Measurements from ENCODE around the gene TSSK6.

The TSSK6 gene

DNA sequence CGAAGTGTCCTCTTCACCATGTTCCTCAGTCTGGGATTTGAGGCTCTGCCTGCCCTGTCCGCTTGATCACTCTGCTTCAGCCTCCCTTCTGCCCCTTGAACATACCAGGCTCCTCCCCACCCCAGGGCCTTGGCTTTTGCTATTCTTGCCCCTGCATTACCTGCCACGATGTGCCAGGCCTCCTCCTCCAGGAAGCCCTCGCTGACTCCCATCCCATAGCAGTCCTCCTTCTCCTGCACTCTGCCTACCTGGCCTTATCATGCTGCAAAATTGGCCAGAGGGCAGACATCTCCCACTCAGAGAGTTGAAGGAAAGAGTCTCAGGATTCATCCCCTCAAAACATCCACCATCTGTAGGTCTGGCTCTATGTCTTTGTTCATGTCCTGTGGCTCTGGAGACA, 15.5 kb upstream of the TSSK6 start:
- no peak for DNase-seq (ENCODE audit: low read depth)

DNA sequence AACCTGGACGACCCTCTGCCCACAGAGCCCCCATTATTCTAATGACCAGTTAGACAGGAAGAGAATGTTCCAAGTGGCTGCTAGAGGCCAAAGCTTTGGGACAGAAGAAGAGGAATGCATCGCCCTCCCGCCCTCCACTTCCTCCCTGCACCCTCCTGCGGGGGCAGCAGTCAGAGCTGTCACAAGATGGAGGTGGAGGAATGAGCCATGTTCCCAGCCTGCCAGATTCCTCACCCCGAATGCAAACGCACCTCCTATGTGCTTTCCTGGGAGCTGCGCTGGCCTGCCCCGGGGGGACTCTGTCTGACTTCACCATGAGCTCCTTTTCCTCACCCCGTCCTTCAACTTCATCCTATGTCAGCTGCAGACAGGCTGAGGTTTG, 15.1 kb upstream of the TSSK6 start:
- DNase-seq (ENCODE audit: low read depth): no peak

DNA sequence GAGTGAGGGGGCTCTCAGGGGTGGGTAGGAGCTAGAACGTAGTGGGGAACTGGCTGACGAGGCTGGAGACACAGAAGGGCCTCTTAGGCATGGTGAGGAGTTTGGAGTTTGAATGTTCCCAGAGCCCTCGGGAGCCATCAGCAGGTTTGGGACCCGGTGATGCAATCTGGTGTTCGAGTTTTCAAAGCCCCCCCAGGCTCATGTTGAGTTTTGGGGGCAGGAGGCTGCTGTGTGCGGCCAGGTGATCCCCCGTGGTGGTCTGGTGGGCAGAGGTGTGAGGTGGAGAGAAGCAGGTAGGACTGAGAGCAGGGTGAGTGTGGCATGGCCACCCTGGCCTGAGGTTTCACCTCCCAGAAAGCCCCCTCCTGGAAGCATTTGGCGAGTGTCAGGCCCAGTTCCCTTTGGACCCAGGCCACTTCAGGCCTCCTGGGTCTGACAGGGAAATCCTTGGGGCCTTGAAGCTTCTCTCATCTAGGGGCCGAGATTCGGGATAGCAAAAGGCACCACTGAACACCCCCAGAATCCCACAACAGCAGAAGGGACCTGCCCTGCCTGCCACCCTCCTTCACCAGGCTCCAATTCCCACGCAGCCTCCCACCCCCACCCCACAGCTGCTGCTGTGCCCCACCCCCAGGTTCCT, 14.6 kb upstream of the TSSK6 start:
- DNase-seq (ENCODE audit: low read depth): no peak

DNA sequence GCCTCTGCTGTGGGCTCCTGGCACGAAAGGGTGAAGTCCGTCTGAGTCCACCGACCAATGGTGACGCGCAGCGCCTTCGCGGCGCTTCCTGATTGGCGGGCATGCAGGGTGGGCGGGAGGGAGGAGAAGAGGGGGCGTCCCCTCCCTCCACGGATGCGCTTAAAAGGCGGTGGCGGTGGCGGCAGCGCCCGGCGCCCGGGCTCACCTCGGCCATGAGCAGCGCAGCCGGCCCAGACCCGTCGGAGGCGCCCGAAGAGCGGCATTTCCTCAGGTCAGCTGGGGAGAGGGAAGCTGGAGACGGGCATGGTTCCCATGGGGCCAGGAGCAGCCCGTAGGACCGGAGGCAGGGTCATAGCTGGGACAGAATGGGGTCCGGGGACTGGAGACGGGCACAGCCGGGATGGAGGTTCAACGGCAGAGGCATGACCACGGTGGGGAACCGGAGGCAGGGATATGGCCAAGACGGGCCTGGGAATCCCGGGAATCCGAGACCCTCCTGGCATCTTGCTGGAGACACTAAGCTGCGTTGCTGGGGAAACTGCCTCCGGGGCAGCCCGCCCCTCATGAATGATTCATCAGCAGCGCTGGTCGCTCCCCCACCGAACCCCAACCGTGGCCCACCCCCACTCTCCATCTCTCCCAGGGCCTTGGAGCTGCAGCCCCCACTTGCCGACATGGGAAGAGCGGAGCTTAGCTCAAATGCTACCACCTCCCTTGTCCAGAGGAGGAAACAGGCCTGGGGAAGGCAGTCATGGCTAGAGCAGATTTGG, 13.6 kb upstream of the TSSK6 start, which contains the start of gene YJEFN3:
Gene YJEFN3, plus strand, starts transcription at position 191 of the 770 bp plus-strand sequence. Its CDS starts 22 bp downstream, at position 213.
- no peak for DNase-seq (ENCODE audit: low read depth)

DNA sequence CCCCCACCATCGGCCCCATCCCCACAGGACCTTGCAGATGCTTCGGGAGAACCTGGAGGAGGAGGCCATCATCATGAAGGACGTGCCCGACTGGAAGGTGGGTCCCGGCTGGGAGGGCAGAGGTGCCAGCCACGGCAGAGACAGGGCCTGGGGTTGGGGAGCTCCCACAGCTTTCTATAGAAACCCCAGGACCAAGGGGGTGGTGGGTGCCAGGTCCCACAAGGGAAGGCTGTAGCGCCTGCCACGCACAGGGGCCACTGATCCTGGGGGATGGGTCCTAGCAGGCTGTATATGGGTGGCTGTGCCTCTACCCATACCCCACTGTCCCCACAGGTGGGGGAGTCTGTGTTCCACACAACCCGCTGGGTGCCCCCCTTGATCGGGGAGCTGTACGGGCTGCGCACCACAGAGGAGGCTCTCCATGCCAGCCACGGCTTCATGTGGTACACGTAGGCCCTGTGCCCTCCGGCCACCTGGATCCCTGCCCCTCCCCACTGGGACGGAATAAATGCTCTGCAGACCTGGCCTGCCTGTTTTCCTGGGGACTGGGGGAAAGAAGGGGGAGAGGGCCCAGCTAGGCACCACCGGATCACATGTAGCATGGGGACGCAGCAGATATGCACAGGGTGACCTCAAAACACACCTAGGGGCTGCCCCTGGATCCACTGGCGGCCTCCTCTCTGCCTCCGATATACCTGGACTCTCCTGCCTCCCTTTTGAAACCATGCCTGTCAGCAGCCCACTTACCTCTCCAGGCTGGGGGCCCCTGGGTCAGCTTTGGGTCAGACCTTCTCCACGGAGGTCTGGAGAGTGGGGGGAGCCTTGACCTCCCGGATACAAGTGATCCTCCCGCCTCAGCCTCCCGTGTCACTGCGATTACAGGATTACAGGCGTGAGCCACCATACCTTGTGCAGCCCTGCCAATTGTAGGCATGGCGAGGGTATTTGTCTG, 12.6 kb upstream of the TSSK6 start:
- no peak for DNase-seq (ENCODE audit: low read depth)

DNA sequence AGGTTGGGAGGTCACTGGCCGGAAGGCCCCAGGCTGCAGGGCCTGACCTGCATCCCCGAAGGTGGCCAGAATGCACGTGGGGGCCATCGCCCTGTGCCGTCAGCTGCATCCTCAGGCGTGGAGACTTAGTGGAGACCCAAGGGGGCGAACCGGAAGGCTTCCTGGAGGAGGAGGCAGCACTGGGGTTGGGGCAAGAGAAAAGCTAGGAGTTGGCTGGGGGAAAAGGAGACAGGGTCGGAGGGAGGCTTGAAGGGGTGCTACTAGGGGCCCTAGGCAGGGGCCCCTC, 12.0 kb upstream of the TSSK6 start:
- no peak for DNase-seq (ENCODE audit: low read depth)

DNA sequence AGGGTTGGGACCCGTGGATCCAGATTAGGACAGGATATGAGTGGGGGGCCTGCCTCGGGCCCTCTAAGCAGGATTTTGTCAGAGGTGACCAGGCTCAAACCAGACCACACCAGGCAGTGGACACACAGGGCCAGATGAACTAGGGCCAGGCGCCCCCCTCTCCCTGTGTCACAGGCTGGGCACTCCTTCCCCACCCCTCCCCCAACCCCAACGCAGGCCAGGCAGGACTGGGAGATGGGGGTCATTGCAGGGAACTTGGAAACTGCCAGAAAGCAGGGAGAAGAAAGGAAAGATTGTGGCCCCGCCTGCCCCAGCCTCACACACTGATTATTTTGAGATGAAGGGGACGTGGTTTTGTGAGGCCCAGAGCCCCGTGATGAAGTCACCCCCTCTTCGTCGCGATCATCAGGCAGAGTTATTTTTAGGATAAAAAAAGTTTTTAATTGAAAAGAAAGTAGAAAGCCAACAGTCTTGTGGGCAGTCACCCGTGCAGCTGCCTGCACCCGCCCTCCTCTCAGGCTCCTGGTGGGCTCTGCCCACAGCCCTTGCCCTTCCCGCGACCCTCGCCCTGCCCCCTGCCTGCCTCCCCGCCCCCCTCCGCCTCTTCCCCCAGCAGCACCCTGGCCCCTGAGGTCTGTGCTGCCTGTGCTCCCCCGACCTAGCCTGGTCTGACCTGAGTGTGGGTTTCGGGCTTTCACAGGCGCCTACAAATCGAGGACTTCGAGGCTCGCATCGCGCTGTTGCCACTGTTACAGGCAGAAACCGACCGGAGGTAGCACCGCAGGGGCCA, 11.4 kb upstream of the TSSK6 start:
- no peak for DNase-seq (ENCODE audit: low read depth)

DNA sequence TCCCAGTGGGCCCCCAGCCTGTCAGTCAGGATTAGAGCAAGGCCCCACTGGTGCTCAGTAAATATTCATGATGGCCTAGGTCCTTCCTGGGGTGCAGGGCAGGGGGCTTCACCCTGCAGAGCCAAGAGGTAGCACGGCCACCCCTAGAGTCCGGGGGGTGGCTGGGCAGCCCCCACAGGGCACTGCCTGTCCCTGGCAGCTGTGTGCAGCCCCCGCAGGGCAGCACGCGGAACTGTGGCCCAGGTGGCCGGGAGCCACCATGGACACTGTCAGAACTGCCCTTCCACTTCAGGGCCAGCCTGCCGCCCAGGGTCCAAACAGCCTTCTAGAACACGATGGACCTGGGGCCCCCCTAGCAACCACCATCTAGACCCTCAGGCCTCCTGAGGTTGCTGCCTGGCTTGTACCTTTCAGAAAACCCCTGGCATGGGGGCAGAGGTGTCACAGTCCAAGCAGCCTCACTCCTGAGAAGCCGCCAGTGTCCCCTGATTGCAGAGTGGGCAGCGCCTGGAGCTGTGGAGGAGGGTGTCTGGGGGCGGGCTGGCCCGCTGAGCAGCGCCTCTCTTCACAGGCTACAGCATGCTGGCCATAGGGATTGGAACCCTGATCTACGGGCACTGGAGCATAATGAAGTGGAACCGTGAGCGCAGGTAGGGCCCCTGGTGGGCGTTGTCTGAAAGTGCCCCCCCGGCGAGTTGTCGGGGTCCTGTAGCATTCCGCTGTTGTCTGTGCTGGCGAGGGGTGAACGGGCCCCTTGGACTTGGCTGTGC, 10.4 kb upstream of the TSSK6 start:
- DNase-seq (ENCODE audit: low read depth): no peak

DNA sequence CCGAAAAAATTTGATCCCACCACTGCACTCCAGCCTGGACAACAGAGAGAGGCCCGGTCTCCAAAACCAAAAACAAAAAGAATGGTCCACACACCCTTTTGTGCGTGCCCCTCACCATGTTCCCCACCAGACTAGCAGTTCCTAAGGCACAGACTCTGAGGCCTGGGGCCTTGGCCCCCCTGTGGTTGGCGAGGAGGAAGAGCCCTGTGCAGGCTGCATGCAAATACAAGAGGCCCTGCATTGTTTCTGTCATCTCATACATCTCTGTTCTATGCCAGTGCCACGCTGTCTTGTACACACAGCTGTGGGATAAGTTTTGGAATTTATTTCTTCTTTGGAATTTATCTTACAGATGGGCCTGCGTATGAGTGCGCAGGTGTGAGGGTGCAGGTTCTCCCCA, 8.7 kb upstream of the TSSK6 start:
- DNase-seq (ENCODE audit: low read depth): no peak

DNA sequence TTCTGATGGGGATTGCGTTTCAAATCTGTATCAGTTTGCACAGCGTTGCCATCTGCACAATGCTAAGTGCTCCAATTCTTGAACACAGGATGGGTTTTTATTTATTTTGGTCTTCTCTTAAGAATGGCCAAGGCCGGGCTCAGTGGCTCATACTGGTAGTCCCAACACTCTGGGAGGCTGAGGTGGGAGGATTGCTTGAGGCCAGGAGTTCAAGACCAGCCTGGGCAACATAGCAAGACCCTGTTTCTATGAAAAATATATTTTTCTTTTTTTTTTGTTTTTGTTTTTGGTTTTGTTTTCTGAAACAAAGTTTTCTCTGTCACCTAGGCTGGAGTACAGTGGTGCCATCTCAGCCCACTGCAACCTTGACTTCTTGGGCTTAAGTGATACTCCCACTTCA, 7.8 kb upstream of the TSSK6 start:
- no peak for DNase-seq (ENCODE audit: low read depth)

DNA sequence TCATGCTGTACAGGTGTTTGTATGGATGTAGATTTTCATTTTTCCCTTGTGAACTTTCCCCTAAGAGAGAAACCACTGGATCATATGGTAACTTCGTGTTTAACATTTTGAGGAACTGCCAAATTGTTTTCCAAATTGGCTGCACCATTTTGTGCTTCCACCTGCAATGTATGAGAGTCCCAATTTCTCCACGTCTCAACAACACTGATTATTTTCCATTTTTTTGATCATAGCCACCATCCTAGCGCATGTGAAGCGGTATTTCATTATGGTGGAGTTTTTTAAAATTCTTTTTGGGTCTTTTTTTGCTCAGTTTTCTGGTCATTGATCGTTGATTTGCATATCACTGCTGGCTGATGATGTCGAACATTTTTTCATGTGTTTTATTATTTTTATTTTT, 5.6 kb upstream of the TSSK6 start:
- DNase-seq (ENCODE audit: low read depth): no peak

DNA sequence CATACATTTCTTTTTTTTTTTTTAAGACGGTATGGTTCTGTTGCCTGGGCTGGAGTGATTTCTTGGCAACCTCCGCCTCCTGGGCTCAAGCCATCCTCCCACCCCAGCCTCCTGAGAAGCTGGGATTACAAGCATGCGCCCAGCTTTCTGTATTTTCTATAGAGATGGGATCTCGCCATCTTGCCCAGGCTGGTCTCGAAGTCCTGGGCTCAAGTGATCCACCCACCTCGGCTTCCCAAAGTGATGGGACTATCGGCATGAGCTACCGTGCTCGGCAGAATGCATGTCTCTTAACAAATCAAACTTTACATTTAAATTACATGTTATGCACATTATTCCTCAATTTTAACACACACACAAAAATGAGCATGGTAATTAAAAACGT, 1.9 kb upstream of the TSSK6 start:
- DNase-seq (ENCODE audit: low read depth): no peak

DNA sequence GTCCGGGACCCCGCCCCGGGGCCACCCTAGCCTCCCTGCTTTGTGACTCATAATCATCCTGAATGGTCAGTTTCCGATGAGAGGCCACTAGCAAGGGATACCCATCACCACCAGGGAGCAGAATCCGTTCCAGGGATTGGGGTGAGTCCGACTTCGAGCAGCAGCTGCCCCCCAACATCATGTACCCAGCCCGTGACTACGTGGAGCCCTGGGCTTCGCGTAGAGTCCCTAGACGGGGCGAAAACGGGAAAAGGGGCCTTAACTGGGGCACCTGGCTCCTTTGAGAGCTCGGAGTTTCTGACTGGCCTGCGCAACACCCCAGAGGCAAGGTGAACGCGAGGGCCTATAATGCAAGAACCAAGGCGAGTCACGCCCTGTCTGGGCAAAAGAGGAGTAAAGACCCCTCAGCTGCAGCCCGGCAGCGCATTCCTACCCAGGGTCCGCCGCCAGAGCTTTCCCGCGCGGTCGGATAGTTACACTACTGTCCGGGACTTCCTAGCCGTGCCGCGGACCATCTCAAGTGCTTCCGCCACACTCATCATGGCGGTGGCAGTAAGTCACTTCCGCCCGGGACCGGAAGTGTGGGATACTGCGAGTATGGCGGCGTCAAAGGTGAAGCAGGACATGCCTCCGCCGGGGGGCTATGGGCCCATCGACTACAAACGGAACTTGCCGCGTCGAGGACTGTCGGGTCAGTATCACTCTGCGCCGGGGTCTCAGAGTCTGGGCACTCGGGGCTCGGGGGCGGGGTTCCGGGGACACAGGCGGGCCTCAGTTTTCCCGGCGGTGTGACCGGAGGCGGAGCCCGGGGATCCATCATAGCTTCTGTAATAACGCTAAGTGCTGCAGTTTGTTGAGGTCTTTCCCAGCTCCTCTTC, 533 bp upstream of the TSSK6 start, which contains the start of gene NDUFA13:
Gene NDUFA13, plus strand, starts transcription at position 584 of the 878 bp plus-strand sequence. Its CDS starts 14 bp downstream, at position 598.
- peak; percentile 92 for DNase-seq (ENCODE audit: low read depth)

DNA sequence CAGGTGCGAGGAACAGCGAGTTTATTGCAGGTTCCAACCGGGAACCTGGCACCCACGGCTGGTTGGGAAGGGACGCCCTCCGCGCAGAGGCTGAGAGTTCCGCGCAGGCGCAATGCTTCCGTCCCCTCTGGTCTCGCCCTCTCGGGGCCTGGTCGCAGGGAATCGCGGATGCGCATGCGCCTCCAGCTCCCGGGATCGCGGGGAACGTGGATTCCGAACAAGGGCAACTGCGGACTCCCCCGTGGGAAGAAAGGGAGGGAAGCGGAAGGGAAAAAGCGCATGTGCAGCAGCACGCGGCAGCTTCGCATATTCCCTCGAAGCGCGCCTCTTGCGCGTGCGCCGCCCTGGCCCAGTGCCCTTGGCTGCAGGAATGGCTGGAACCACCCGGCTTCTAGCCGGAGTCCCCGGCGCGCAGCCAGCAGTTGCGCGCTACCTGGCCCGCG, 1.1 kb downstream of the TSSK6 start:
- no peak for DNase-seq (ENCODE audit: low read depth)

DNA sequence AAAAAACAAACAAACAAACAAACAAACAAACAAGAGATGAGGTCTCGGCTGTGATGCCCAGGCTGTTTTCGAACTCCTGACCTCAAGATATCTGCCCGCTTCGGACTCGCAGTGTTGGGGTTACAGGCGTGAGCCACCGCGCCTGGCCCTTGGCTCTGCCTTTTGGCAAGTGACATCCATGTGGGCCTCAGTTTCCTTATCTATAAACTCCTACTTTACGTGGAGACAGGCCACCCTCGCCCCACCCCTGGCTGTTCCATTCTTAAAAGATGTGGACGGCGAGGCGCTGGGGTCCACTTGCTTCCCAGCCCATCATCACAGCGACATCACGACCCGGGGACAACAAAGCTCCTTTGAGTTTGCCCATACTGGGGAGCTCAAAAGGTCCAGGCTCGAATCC, 1.7 kb downstream of the TSSK6 start:
- DNase-seq (ENCODE audit: low read depth): no peak

DNA sequence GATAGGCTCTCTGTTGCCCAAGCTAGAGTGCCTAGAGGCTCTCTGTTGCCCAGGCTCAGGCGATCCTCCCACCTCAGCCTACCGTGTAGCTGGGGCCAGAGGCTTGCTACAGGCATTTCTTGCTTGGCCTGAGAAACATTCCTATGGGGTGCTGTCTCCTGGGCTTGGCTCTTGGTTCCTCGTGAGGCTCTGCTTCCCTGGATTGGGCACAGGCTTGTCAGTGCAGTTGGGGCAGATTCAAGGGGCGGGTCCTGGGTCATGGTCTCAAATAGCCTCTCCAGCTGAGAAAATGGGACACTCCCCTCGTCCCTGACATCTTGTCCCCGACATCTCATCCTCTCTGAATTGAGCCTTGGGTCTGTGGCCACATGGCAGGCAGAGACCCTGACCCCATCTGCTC, 4.9 kb downstream of the TSSK6 start:
- DNase-seq (ENCODE audit: low read depth): no peak

DNA sequence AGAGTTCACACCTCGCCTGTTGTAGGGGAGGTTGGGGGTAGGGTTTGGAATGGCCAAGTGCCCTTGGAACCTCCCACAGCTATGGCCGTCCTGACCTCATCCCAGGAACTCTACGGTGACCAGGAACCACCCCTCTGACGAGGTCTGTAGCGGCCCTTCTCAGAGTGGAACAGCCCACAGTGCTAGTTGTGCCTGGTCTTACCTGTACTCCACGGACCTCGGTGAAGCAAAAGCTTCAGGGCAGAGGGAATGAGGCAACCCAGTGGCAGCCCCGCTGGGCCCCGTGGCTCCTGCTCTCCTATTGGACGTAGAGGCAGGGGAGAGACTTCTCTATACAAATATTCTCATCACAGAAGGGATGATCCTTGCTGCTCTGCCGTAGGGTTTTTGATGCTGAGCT, 7.1 kb downstream of the TSSK6 start:
- DNase-seq (ENCODE audit: low read depth): no peak

DNA sequence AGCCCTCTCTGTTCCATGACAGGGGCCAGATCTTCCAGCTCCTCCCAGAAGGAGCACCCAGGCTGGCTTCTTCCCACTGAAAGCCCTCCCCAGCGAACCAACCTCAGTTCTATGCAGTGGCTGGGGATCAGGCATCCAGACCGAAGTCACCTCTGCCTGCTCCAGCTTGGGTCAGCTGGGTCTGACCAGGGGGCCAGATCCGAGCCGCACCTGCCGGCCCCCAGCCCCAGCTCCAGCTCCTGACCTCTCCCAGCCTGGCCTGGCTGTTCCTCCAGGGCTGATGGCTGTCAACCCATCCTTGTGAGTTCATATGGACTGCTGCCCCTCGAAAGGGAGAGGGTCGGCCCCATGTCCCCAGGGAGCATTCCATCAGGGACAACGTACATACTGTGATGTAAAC, 8.0 kb downstream of the TSSK6 start:
- DNase-seq (ENCODE audit: low read depth): no peak

DNA sequence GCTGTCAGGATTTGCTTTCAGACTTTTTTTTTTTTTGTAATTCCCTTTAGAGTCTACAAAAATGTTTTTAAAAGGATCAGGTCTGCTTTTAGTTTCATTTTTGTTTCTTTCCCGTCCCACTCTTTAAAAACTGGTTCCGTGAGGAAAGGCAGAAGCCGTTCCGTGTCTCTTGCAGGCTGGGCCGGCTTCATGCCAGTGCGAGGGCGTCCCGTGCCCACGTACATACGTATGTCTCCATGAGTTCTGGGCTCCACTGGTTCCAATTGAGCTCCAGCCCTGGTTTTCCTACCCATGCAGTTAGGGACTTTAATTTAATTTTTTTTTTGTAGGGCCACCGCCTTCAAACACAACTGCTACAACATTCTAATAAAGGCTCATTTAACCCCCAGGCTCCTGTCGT, 8.8 kb downstream of the TSSK6 start:
- DNase-seq (ENCODE audit: low read depth): no peak

DNA sequence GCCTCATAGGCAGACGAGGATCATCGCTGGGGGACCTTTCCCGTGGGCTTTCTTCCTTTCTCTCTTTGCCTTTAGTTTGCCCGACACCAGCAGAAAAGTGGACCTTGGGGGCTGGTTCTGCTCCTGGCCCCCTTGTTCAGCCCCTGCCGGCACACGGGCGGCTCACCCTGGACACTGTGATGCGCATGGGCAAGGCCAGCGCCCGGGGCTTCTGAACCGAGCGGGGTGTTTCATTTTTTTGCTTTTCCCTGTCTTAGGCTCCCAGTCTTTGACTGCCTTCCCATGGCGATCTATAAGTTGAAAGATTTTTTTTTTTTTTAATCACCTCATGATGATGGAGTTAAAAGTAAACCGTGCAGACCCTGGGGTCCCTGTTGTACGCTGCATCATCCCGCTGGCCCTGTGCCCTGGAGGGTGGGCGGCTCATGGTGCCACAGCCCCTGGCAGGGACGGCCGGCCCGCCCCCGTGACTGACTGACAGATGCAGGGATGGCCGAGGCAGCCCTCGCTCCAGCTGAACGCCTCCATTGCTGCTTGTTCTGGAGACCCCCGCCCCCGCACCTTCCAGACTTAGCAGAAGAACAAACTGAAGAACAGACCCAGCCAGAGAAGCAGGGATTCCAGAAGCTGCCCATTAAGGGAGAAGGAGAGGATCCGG, 9.6 kb downstream of the TSSK6 start:
- no peak for DNase-seq (ENCODE audit: low read depth)

Data from stimulated activated CD8-positive, alpha-beta memory T cell treated with anti-CD3 and anti-CD28 coated beads, Interleukin-15, amount 100 ng/mL, for 1 hour (primary cell).